T-helper 2 cell treated with Interferon-gamma antibody and Interleukin-4, amounts not matched to agents 100 ng/mL and 5 ng/mL, for 36 hours (primary cell): ENCODE results near the gene YWHAE. TPM values are rescaled to one million over a fixed set of nuclear protein-coding genes. Genes with fewer than 3 reads are reported as not detected.
"Not testable (repeated sequence)": the region's sequence is repeated elsewhere in the genome, so short reads cannot be mapped to it uniquely, and the experiment has no call there.

Experiments used
- intact Hi-C: fragments of 100-400 bp; cut with micrococcal nuclease; formaldehyde crosslinking; loops from one replicate; pipeline ENCODE4 v1.15.1; 2023
- total RNA-seq: library from RNA; stranded (reverse); gene quantifications from 2 replicates; pipeline ENCODE4 v1.2.3, GENCODE V29; 2022

Gene YWHAE
- 393 and 400 TPM in 2 replicates for total RNA-seq

DNA sequence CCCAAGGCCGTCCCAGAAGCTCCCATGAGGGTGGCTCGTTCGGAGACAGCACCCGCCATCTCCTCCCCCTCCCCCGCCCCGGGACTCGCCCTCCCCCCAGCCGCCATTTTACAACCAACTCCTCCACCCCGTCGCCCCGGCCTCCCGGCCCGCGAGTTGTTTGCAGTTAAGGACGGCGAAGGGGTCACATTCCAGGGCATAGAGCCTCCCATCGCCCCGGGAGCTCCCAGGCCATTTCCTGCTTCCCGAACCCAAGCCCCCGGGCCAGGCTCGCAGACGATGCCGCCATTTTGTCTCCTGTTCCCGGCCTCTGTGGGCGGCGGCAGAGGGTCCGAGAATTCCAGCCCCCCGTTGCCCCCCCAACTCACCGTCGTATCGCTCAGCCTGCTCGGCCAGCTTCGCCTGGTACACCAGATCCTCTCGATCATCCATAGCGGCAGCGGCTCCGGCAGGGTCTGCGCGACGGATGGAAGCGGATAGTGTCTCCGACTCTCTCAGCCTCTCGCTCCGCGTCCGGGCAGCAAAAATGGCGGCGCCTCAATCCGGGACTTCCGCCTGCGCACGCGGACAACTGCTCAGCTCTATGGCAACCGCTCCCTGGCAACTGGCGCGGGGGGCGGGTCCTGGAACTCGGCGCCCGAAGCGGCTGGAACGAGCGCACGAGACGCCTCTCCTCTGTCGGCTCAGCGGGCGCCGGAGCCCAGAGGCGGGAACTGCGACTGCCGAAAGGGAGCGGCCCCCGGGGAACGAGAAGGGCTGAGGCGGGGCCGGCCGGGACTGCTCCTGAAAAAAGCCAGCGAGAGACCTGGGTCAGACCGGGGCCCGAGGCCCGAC is at the start of gene YWHAE:
TSS of gene YWHAE (minus strand) at position 544 of the 834 bp plus-strand sequence. CDS start at position 432, 112 bp downstream.
- intact Hi-C loops, result loop anchor here (1.0 kb wide), 3 partner anchors 35 to 116 kb away; partner anchors contain the start of genes CRK and INPP5K

DNA sequence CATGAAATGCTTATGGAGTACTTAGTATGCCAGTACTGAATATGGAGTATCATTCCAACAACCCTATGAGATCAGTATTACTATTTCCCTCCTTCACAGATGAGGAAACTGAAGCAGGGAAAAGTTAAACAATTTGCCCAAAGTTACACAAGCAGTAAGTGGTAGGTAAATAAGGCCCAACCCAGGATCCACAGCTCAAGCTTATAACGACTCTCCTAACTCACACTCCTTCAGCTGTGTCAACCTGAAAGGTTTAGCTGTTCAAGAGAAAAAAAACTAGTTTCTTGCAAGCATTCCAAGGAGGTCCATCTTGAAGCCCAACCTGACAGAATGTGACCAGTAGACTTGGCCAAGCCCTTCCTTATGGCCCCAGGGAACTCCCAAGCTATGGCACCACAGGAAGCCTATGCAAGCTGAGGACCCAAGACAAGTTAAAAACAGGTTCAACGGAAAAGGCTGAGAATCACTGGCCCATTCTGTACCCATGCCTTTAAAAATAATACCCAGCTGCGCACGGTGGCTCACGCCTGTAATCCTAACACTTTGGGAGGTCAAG is 49.5 kb upstream of the YWHAE start:
- intact Hi-C loops, result no loop called here

DNA sequence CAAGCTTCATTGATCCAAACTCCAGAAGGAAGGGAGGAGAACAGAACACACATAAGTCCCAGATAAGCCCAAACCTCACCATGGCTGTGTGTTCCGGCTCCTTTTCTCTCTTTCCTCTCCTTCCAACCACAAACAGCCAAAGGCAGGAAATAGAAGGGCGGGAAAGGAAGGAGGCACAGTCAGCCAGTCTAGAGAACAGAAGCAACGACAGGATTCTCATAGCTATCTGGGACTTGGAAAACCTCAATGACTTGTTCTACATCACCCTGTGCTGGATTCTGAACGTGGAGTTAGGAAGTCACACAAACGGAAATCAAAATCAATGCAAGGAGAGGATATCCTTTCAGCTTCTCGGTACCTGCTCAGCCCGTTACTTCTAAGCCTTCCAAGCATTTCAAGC is 47.0 kb upstream of the YWHAE start:
- intact Hi-C loops, result no loop called here

- intact Hi-C loops, result no loop called here
Observed at GRCh38 chr17:1446201-1446600, 46.2 kb upstream of the YWHAE start.

- intact Hi-C loops, result not testable (repeated sequence)
Observed at GRCh38 chr17:1445695-1446094, 45.7 kb upstream of the YWHAE start.

GRCh38 chr17:1442721-1443120 is 42.7 kb upstream of the YWHAE start:
- intact Hi-C loops, result not testable (repeated sequence)

DNA sequence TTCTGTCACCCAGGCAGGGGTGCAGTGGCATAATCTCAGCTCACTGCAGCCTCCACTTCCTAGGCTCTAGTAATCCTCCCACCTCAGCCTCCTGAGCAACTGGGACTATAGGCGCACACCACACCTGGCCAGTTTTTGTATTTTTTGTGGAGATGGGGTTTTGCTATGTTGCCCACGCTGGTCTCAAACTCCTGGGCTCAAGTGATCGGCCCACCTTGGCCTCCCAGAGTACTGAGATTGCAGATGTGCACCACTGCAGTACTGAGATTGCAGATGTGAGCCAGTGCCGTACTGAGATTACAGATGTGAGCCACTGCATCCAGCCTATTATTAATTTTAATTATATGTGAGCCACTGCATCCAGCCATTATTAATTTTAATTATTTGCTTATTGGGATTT is 42.2 kb upstream of the YWHAE start:
- intact Hi-C loops, result no loop called here

- intact Hi-C loops, result no loop called here
Observed at GRCh38 chr17:1440921-1441320, 40.9 kb upstream of the YWHAE start.

- intact Hi-C loops, result no loop called here
Observed at GRCh38 chr17:1438593-1439083, 38.6 kb upstream of the YWHAE start.

DNA sequence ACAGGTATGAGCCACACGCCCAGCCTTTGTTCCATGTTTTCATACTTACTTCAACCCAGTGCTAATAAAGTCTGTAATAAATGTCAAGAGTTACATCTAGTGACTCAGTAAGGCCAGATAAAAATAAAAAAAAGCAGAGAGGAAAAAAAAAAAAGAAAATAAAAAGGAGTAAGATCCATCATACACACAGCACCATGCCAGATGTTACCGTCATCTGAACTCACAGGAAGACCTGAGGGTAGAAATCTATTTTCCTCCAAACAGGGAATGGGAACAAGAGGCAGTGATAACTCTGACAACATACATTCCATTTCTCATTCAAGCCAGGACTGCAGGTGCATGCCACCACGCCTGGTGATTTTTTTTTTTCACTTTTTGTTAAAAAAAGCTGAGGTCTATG is 35.3 kb upstream of the YWHAE start:
- intact Hi-C loops, result no loop called here

DNA sequence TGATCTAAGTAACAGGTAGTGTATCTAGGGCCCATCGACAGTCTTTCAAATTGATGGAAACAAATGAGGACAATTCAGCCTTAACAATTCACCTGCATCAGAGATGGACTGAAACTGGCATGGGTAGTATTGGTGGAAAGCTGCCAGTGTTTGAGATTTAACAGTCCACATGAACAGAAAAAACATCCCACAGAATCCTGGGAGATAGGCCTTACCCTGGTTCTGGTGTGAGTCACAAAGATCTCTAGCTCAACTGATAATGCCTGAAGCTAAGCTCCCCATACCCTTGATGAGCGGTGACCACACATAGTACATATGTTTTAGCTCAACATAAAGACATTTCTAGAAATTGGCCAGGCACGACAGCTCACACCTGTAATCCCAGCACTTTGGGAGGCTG is 34.1 kb upstream of the YWHAE start:
- intact Hi-C loops, result no loop called here

GRCh38 chr17:1431631-1432104 is 31.6 kb upstream of the YWHAE start:
- intact Hi-C loops, result no loop called here

GRCh38 chr17:1423456-1424135 is 23.6 kb upstream of the YWHAE start:
- intact Hi-C loops, result no loop called here

- intact Hi-C loops, result no loop called here
Observed at GRCh38 chr17:1422885-1423284, 22.9 kb upstream of the YWHAE start.

DNA sequence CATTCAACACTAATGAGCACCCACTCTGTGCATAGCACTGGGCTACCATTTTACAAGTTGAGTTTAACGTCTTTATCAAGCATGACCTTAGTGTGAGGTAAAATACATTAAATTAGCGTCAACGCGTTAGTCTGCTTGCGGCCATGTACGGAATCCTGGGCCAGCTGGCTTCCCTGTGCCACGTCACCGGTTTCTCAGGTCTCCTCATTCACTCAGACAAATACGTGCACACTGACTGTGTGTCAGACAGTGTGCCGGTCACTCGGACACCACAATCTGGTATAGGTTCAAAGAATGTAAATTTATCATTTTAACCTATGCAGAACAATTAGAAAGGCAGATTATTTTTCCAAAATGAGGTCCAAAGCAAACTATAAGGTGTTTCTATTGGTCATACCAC is 21.4 kb upstream of the YWHAE start:
- intact Hi-C loops, result no loop called here

GRCh38 chr17:1420981-1421380 is 21.0 kb upstream of the YWHAE start:
- intact Hi-C loops, result no loop called here

- intact Hi-C loops, result no loop called here
Observed at GRCh38 chr17:1420163-1420562, 20.1 kb upstream of the YWHAE start.

GRCh38 chr17:1418476-1418875 is 18.5 kb upstream of the YWHAE start:
- intact Hi-C loops, result not testable (repeated sequence)

GRCh38 chr17:1416414-1416813 is 16.4 kb upstream of the YWHAE start:
- intact Hi-C loops, result no loop called here

- intact Hi-C loops, result no loop called here
Observed at GRCh38 chr17:1414634-1415033, 14.6 kb upstream of the YWHAE start.

DNA sequence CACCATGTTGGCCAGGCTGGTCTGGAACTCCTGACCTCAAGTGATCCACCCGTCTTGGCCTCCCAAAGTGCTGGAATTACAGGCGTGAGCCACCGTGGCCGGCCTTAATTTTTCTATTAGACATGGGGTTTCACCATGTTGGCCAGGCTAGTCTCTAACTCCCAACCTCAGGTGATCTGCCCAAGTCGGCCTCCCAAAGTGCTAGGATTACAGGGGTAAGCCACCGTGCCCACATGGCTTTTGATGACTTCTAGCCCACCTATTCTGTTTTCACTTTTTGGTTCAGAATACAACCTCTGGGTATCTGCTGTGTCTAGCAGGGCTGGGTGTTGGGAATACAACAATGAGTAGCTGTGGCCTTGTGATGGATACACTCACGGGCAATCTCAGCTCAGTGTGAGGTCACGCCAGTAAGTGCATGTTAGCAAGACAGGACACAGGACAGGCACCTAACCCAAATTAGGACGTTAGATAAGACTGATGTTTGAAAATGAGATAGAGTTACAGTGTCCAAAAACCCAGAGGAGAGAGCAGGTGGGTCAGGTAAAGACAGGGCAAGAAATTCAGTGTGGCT is 14.1 kb upstream of the YWHAE start:
- intact Hi-C loops, result no loop called here
